Keratinocyte (primary cell): Measurements from ENCODE around the gene TOR1AIP2. TPM values are rescaled to one million over a fixed set of nuclear protein-coding genes. Genes with fewer than 3 reads are reported as not detected.

Experiments used
- DNase-seq: peaks from one replicate; pipeline ENCODE4 v3.0.0-alpha.2; 2011; ENCODE audit warnings: low read depth, missing footprints, low spot score
- FAIRE-seq: peaks from 2 replicates; lab custom pipeline; 2011; peaks lifted over from hg19 to GRCh38; lab: Jason Lieb, UNC
- H2AFZ ChIP-seq: 2 replicates; pipeline ENCODE4 v1.6.0; 2012; ENCODE audit warnings: low read length, control low read depth, inconsistent platforms; ENCODE audit not compliant: control insufficient read depth
- H3K27ac ChIP-seq: 2 replicates; pipeline ENCODE4 v1.5.1; 2011; ENCODE audit warnings: low read length; ENCODE audit not compliant: control insufficient read depth, insufficient read depth
- H3K27me3 ChIP-seq: 3 replicates; pipeline ENCODE4 v1.6.0; 2011; ENCODE audit warnings: low read length; ENCODE audit not compliant: control insufficient read depth, insufficient read depth; ENCODE audit errors: extremely low read depth
- H3K36me3 ChIP-seq, 2 experiments: 2 replicates in 1 of 2; 3 replicates in 1 of 2; pipeline ENCODE4 v1.5.1; 2011; ENCODE audit warnings: low read length in 2 of 2, mild to moderate bottlenecking in 1 of 2; ENCODE audit not compliant: control insufficient read depth in 2 of 2, insufficient read depth in 2 of 2; ENCODE audit errors: extremely low read depth in 1 of 2
- H3K4me1 ChIP-seq: 3 replicates; pipeline ENCODE4 v1.5.1; 2011; ENCODE audit warnings: low read length; ENCODE audit not compliant: control insufficient read depth, insufficient read depth; ENCODE audit errors: extremely low read depth
- H3K4me2 ChIP-seq: 3 replicates; pipeline ENCODE4 v1.6.0; 2011; ENCODE audit warnings: low read depth, low read length; ENCODE audit not compliant: control insufficient read depth, insufficient read depth; ENCODE audit errors: extremely low read depth
- H3K4me3 ChIP-seq, 3 experiments: fragments of 200-600 bp in 1 of 3; sonication (generic) in 1 of 3; 2 replicates in 2 of 3; 3 replicates in 1 of 3; pipeline ENCODE4 v1.5.1; 2011 to 2016; ENCODE audit warnings: low read length in 3 of 3, mild to moderate bottlenecking in 3 of 3, control low read depth in 2 of 3, inconsistent platforms in 1 of 3, low read depth in 1 of 3, mixed read lengths in 1 of 3, mixed run types in 1 of 3, moderate library complexity in 1 of 3; ENCODE audit not compliant: control insufficient read depth in 2 of 3, insufficient read depth in 2 of 3; ENCODE audit errors: extremely low read depth in 1 of 3
- H3K79me2 ChIP-seq: 2 replicates; pipeline ENCODE4 v1.6.0; 2012; ENCODE audit warnings: low read length; ENCODE audit not compliant: control insufficient read depth, insufficient read depth
- H3K9ac ChIP-seq: 3 replicates; pipeline ENCODE4 v1.6.0; 2011; ENCODE audit warnings: low read length; ENCODE audit not compliant: control insufficient read depth, insufficient read depth; ENCODE audit errors: extremely low read depth
- H3K9me1 ChIP-seq: 3 replicates; pipeline ENCODE4 v1.6.0; 2011; ENCODE audit warnings: low read length; ENCODE audit not compliant: control insufficient read depth, insufficient read depth; ENCODE audit errors: extremely low read depth
- H3K9me3 ChIP-seq: 2 replicates; pipeline ENCODE4 v1.5.1; 2012; ENCODE audit warnings: low read depth, low read length; ENCODE audit not compliant: control insufficient read depth
- H4K20me1 ChIP-seq: 3 replicates; pipeline ENCODE4 v1.6.0; 2011; ENCODE audit warnings: low read length; ENCODE audit not compliant: control insufficient read depth, insufficient read depth; ENCODE audit errors: extremely low read depth
- EZH2 ChIP-seq: IDR thresholded peaks from one replicate; pipeline ENCODE4 v1.6.1; 2012; ENCODE audit warnings: inconsistent platforms, mild to moderate bottlenecking, low read length, moderate library complexity
- dilution Hi-C: fragments of 300-500 bp; cut with MboI; formaldehyde crosslinking; loops from one replicate; pipeline ENCODE4 v1.7.0; 2020; ENCODE audit warnings: low sequenced_read_pairs; ENCODE audit not compliant: extremely low pct_ligation_motif_present
- polyA plus RNA-seq, 5 experiments: library from polyadenylated mRNA; depleted of rRNA in 3 of 5; stranded (reverse) in 3 of 5; stranded (forward) in 1 of 5; unstranded in 1 of 5; fragments of >200 nt; gene quantifications; 1 replicate in 1 of 5; 2 replicates in 3 of 5; 3 replicates in 1 of 5; pipeline versions ENCODE4 v1.2.1 to v1.2.3, GENCODE V29; 2011 to 2012; ENCODE audit warnings: missing spikeins in 2 of 5, low read depth in 1 of 5, low replicate concordance in 1 of 5
- TF ChIP-seq, protein P1 (sequence below), 3 experiments: IDR thresholded peaks in 1 of 3; conservative IDR thresholded peaks in 1 of 3; optimal IDR thresholded peaks in 1 of 3; 2 replicates in 2 of 3; 3 replicates in 1 of 3; pipeline versions ENCODE3 to v1.5.1; 2011; ENCODE audit warnings: low read length in 3 of 3, mild to moderate bottlenecking in 3 of 3, moderate library complexity in 2 of 3, control low read depth in 1 of 3, inconsistent platforms in 1 of 3; ENCODE audit not compliant: insufficient read depth in 2 of 3; ENCODE audit errors: extremely low read depth in 1 of 3

The TOR1AIP2 gene
- polyA plus RNA-seq, 1 donor (not counting 4 experiments of a cell fraction or from before 2014, with no cell fraction given), result 49.9 TPM

DNA sequence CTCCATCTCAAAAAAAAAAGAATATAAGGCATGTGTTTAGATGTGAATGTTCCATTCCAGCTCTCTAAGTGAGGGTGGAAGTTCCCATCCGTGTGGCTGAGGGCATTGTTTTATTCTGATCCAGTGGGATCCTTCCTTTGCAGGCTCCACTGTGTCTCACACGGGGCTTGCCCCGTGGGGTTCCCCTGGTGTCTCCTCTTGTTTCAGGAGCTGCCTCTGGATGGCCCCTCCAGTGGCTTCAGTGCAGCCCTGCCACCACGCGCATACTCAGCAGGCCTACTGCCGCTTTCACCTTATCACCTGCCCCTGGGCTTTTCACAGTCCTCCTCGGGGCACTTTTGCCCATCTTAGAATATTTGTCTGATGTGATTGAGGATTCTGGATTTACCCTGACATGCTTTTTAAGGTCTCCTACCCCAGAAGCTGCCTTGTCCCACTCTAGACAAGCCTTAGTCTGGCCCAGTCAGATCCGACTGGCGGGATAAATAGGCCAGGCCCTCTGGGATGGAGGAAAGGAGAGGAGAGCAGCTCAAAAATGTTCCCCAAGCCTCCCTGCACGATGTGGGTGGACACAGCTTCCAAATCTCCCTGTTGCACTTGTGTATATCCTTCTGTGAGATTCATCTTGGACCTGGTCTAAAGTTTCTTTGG lies 79.3 kb downstream of the TOR1AIP2 start:
- no peak overlapping the region for H2AFZ ChIP-seq
- no peak overlapping the region for H3K27ac ChIP-seq
- peaks cover 9% of the 10 kb centered on the region for H3K27me3 ChIP-seq
- no peaks in the 10 kb centered on the region for H3K9me3 ChIP-seq
- no peaks in the 10 kb centered on the region for H3K79me2 ChIP-seq
- H3K4me3 ChIP-seq, result no peak overlapping the region
- H3K4me2 ChIP-seq, result no peak overlapping the region
- H4K20me1 ChIP-seq, result no peaks in the 10 kb centered on the region
- H3K9ac ChIP-seq, result no peak overlapping the region
- no peaks in the 10 kb centered on the region for H3K36me3 ChIP-seq
- DNase-seq (no peak), FAIRE-seq (no peak)
- dilution Hi-C loops, result no loop called here
- TF ChIP-seq, protein P1, sequence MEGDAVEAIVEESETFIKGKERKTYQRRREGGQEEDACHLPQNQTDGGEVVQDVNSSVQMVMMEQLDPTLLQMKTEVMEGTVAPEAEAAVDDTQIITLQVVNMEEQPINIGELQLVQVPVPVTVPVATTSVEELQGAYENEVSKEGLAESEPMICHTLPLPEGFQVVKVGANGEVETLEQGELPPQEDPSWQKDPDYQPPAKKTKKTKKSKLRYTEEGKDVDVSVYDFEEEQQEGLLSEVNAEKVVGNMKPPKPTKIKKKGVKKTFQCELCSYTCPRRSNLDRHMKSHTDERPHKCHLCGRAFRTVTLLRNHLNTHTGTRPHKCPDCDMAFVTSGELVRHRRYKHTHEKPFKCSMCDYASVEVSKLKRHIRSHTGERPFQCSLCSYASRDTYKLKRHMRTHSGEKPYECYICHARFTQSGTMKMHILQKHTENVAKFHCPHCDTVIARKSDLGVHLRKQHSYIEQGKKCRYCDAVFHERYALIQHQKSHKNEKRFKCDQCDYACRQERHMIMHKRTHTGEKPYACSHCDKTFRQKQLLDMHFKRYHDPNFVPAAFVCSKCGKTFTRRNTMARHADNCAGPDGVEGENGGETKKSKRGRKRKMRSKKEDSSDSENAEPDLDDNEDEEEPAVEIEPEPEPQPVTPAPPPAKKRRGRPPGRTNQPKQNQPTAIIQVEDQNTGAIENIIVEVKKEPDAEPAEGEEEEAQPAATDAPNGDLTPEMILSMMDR (optimal IDR thresholded peaks at IDR 0.05 in 1 of 3, IDR thresholded peaks at IDR 0.05 in 1 of 3, conservative IDR thresholded peaks at IDR 0.05 in 1 of 3; ENCODE audit: extremely low read depth in 1 of 3, insufficient read depth in 2 of 3, low read length in 3 of 3), result no peak
- no peak for TF ChIP-seq EZH2
- no peaks in the 10 kb centered on the region for H3K4me1 ChIP-seq
- no peaks in the 10 kb centered on the region for H3K9me1 ChIP-seq

DNA sequence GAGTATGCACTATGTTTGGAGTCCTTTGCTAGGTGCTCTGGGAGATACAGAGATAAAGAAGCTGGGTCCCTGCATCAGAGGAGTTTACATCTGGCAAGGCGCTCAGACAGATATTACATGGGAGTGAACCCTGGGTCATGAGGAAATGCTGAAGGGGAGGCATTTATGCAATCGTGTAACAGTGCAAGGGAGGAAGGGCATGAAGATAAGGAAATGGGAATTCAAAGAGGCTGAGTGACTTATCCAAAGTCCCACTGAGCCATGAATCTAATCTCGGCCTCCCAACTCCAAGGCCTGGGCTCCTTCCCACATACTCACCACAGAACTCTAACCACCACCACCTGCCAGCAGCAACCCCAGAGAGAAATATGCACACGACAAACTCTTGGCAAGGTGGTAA lies 82.9 kb downstream of the TOR1AIP2 start:
- H3K9me1 ChIP-seq, result no peaks in the 10 kb centered on the region
- H3K9ac ChIP-seq, result no peak overlapping the region
- H3K4me1 ChIP-seq, result no peaks in the 10 kb centered on the region
- H3K27ac ChIP-seq, result no peak overlapping the region
- H2AFZ ChIP-seq, result no peak overlapping the region
- H3K27me3 ChIP-seq, result no peaks in the 10 kb centered on the region
- DNase-seq, result no peak
- H3K9me3 ChIP-seq, result no peaks in the 10 kb centered on the region
- no peaks in the 10 kb centered on the region for H3K79me2 ChIP-seq
- dilution Hi-C loops, result no loop called here
- H3K36me3 ChIP-seq, result no peaks in the 10 kb centered on the region
- H3K4me2 ChIP-seq, result no peak overlapping the region
- H4K20me1 ChIP-seq, result no peaks in the 10 kb centered on the region
- TF ChIP-seq, protein P1 (optimal IDR thresholded peaks at IDR 0.05 in 1 of 3, IDR thresholded peaks at IDR 0.05 in 1 of 3, conservative IDR thresholded peaks at IDR 0.05 in 1 of 3; ENCODE audit: extremely low read depth in 1 of 3, insufficient read depth in 2 of 3, low read length in 3 of 3), result no peak
- TF ChIP-seq EZH2, result no peak
- H3K4me3 ChIP-seq, result no peak overlapping the region
- no peak for FAIRE-seq
